Stomach (tissue), 4 donors: ENCODE results near the gene PRKCH.

ENCODE experiments used
- EP300 ChIP-seq: sonication (generic); formaldehyde crosslinking; IDR thresholded peaks from one replicate; pipeline ENCODE4 v1.6.1; 2017; ENCODE audit warnings: antibody characterized with exemption
- POLR2A ChIP-seq, 4 donors: fragments of 450-650 bp; IDR thresholded peaks; one replicate each; pipeline ENCODE4 v1.6.1; 2016; ENCODE audit warnings: antibody characterized with exemption in 4 of 4, control low read depth in 2 of 4, mild to moderate bottlenecking in 1 of 4, moderate library complexity in 1 of 4

GRCh38 chr14:61540931-61541330, 219.6 kb downstream of the PRKCH start:
- TF ChIP-seq EP300 (no peak), POLR2A (IDR thresholded peaks at IDR 0.05) (no peak)
